ENCODE measurements around the gene LENEP. TPM values are rescaled to one million over a fixed set of nuclear protein-coding genes. Genes with fewer than 3 reads are reported as not detected.

LENEP gene
- total RNA-seq, 1 donor from 2014 or later = 0.87 TPM

DNA sequence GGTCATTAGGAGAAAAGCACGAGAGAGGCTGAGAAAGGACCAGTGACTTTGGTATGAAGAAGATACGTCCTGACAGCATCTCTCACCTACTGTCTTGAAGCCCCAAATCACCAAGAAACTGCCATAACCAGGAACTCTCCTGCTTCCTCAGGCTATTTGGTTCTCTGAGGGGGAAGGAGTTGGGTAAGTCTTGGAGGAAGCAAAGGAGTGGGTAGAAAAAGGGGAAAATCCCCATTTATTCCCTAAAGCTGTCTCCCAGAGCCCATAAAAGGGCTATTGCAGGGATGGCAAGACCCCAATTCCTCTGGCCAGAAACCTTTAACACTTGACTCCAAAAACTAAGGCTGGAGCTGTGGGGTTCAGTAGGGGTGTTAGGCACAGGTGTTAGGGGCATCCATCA, 35.4 kb upstream of the LENEP start:
- DNase-seq (ENCODE audit: low spot score in 2 of 2, unreplicated experiment in 2 of 2) = no peak
- no peak overlapping the region for H3K4me3 Mint-ChIP-seq
- no peaks in the 10 kb centered on the region for H3K36me3 Mint-ChIP-seq
- H3K27me3 Mint-ChIP-seq (ENCODE audit: low read depth) = no peaks in the 10 kb centered on the region
- peaks cover 64% of the 10 kb centered on the region for H3K4me1 Mint-ChIP-seq
- TF ChIP-seq, protein P1, sequence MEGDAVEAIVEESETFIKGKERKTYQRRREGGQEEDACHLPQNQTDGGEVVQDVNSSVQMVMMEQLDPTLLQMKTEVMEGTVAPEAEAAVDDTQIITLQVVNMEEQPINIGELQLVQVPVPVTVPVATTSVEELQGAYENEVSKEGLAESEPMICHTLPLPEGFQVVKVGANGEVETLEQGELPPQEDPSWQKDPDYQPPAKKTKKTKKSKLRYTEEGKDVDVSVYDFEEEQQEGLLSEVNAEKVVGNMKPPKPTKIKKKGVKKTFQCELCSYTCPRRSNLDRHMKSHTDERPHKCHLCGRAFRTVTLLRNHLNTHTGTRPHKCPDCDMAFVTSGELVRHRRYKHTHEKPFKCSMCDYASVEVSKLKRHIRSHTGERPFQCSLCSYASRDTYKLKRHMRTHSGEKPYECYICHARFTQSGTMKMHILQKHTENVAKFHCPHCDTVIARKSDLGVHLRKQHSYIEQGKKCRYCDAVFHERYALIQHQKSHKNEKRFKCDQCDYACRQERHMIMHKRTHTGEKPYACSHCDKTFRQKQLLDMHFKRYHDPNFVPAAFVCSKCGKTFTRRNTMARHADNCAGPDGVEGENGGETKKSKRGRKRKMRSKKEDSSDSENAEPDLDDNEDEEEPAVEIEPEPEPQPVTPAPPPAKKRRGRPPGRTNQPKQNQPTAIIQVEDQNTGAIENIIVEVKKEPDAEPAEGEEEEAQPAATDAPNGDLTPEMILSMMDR (IDR thresholded peaks at IDR 0.05; ENCODE audit: unreplicated experiment) = no peak
- H3K9me3 Mint-ChIP-seq = no peaks in the 10 kb centered on the region
- peak overlapping the region; percentile 97 for H3K27ac Mint-ChIP-seq

DNA sequence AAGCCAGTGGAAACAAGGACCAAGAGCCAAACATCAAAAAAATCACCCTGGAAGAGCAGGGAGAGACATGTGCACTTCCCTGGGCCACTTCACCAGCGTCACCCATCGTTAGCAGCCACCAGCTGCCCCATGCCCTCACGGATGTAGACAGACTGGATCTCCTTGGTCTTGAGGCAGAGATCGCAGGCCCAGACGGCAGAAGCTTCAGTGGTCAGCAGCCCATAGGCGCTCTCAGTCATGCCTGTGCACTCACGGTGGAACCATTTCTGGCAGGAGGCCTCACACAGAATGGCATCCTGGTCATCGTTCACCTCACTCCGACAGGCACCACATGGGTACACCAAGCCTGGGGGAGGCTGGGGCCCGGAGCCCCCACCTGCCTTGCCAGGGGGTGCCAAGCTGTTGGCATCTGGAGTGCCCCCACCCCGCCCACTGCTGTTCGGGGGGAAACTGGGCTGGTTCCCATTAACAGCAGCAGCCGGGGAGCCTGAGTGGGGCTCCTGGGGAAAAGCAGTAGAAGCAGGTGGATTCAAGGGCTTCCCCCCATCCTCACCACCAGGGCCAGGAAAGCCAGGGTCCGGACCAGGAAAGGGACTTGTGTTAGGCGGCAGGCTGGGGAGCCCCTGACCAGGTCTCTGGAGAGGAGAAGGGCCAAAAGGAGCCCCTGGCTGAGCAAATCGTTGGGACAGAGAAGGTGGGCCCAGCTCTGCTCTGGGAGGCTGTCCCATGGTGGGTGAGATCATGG, 34.5 kb upstream of the LENEP start:
- Mint-ChIP-seq H3K27me3 (ENCODE audit: low read depth) (no peaks in the 10 kb centered on the region), H3K4me3 (no peak overlapping the region), H3K36me3 (peaks cover 2% of the 10 kb centered on the region), H3K9me3 (no peaks in the 10 kb centered on the region), H3K4me1 (peaks cover 65% of the 10 kb centered on the region), H3K27ac (peak overlapping the region; percentile 66)
- TF ChIP-seq, protein P1 (IDR thresholded peaks at IDR 0.05; ENCODE audit: unreplicated experiment) = no peak
- DNase-seq (ENCODE audit: low spot score in 2 of 2, unreplicated experiment in 2 of 2) = no peak

DNA sequence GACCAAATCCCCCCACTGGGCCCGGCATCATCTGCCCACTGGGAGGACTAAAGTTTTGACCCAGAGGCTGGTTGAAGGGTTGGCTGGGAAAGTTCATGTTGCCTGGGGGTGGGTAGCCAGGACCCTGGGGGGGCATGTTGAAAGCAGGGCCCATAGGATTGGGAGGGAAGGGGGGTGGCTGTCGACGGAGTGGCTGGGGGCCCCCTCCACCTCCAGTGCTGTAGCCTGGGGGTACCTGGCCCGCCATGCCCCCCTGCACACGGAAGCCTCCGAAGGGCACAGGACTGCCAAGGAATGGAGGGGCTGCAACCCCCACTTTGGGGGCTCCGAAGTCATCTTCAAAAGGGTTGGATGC, 34.0 kb upstream of the LENEP start:
- Mint-ChIP-seq H3K36me3 (peaks cover 4% of the 10 kb centered on the region), H3K27me3 (ENCODE audit: low read depth) (no peaks in the 10 kb centered on the region), H3K4me3 (no peak overlapping the region), H3K9me3 (no peaks in the 10 kb centered on the region), H3K27ac (peak overlapping the region; percentile 50), H3K4me1 (peaks cover 62% of the 10 kb centered on the region)
- no peak for DNase-seq (ENCODE audit: low spot score in 2 of 2, unreplicated experiment in 2 of 2)
- TF ChIP-seq, protein P1 (IDR thresholded peaks at IDR 0.05; ENCODE audit: unreplicated experiment) = no peak

DNA sequence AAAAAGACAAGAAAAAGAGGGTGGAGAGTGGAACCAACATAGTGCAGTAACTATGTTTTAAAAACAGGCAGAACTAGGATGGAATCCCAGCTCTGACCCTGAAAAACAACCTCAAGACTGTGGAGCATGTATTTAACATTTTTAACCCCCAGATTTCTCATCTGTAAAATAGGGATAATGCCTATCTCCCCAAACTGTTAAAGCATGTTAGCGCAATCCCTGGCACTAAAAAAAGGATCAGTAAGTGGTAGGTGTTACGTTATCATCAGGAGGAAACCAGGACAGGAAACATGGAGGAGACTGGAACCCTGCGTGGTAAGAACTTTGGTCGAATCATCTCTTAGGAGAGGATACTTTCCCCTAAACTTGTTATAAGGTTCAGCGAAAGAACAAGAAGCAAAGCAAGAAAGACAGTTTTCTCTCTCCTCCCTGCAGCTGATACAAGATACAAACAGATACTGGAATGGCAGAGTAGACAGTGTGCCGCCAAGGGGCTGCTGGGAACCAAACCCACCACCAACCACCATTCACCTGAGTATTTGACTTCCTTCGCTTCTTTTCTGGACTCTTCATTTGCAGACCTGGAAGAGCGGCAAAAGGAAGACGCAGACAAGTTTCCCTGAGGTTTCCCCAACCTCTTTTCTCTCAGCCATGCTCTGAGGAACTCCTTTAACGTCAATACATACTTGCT, 32.8 kb upstream of the LENEP start:
- Mint-ChIP-seq H3K4me1 (peaks cover 50% of the 10 kb centered on the region), H3K27me3 (ENCODE audit: low read depth) (no peaks in the 10 kb centered on the region), H3K36me3 (peaks cover 6% of the 10 kb centered on the region), H3K4me3 (peak overlapping the region; percentile 81), H3K27ac (peak overlapping the region; percentile 96), H3K9me3 (no peaks in the 10 kb centered on the region)
- no peak for DNase-seq (ENCODE audit: low spot score in 2 of 2, unreplicated experiment in 2 of 2)
- TF ChIP-seq, protein P1 (IDR thresholded peaks at IDR 0.05; ENCODE audit: unreplicated experiment) = no peak

DNA sequence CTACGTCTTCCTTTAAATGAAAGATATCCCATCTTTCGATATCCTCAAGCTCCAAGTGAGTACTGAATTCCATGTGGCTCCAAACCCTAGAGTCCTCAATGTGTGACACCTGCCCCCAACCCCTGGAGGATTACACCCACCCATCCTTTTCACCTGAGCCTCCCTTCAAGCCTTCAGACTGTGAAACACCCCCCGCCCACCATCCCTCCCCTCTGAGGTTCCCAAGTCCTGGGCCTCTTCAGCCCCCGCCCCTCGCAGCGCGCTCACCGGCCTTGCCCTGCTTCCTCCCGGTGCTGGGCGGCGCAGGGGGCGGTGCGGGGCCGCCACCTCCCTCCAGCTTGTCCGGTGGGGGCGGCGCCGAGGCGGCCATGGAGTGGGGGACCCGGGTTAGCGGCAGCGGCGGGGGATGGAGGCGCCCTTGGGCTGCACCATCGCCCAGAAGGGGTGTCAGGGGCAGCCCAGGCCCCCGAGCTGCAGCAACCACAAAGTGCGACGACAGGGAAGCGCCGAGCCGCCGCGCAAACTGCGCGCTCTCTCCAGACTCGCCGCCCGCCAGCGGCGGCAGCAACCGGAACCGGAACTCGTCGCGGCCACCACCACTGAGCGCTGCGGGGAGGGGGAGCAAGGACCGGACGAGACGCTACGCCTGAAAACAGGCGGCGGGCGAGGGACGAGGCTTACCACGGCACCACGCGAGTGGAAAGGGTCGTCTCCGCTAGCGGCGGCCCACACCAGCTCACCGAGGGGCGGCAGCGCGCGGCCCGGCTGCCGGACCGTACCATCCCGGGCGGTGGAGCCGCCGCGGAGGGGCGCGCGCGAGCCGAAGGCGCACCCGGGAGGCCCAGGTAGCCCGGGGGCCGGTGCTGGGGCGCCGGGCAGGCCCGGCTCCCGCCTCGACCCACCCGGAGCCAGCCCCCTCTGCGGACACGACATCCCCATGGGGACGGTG, 31.9 kb upstream of the LENEP start, which contains the start of gene PYGO2:
Gene PYGO2, minus strand, starts transcription at position 576 of the 949 bp plus-strand sequence. Its CDS starts 206 bp downstream, at position 370.
- DNase-seq (ENCODE audit: low spot score in 2 of 2, unreplicated experiment in 2 of 2) = peak; percentile 62 to 80
- TF ChIP-seq, protein P1 (IDR thresholded peaks at IDR 0.05; ENCODE audit: unreplicated experiment) = peak; percentile 51
- peaks cover 41% of the 10 kb centered on the region for H3K4me1 Mint-ChIP-seq
- no peaks in the 10 kb centered on the region for H3K9me3 Mint-ChIP-seq
- H3K27me3 Mint-ChIP-seq (ENCODE audit: low read depth) = no peaks in the 10 kb centered on the region
- H3K4me3 Mint-ChIP-seq = peak within 1 kb of the TSS; percentile 85
- H3K36me3 Mint-ChIP-seq = peaks cover 8% of the 10 kb centered on the region
- H3K27ac Mint-ChIP-seq = peak within 1 kb of the TSS; percentile 96

Data from mesothelial cell of epicardium (in vitro differentiated cells).